ENCODE measurements around the gene GRID2. TPM values are rescaled to one million over a fixed set of nuclear protein-coding genes. Genes with fewer than 3 reads are reported as not detected.

The GRID2 gene
- polyA plus RNA-seq, 1 experiment: not detected

DNA sequence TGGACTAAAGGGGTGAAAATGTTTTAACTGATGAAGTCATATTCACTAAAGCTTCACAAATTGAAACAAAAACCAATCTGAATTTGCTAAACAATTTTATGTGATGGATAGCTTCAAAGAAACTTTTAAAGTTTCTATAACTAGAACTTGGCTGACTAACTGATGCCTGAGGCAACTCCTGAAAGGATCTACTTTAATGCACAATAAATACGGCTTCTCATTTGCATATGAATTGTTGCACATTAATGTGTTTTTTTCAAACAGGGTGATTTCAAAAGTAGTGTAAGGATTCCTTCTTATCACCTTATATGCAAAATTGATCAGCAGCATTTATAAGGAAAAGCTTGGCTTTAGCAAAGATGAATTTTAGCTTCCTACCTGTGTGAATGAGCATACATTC, 1466.4 kb downstream of the GRID2 start:
- ChIA-PET CTCF (no interaction called here), POLR2A (no interaction called here)

DNA sequence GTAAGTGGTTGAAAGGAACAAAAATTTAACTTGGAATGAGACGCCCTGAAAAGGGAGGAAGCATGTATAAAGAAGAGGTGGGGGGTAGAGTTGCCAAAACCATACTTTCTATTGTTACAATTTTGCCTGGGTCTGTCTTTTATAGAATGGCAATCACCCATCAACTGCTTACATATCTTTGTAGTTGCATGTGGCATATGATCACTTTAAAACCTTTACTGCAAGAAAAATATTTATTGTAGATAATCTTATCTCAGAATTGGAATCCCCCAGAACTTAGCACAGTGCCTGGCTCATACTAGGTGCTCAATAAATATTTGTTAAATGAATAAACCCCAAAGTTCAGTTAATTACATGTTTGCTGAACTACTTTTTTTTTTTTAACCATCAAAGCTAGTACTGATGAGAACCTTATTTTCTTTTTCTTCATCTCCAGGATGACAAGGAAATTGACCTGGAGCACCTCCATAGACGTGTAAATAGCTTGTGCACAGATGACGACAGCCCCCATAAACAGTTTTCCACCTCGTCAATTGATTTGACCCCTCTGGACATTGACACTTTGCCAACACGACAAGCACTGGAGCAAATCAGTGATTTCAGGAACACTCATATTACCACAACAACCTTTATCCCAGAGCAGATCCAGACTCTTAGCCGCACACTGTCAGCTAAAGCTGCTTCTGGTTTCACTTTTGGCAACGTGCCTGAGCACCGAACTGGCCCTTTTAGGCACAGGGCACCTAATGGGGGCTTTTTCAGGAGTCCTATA, 1468.1 kb downstream of the GRID2 start:
- DNase-seq (ENCODE audit: low read depth): no peak
- H3K27me3 ChIP-seq (ENCODE audit: control insufficient read depth, insufficient read depth, low read length): no peaks in the 10 kb centered on the region
- H3K4me3 ChIP-seq (ENCODE audit: low read depth, low read length): no peak overlapping the region
- POLR2A ChIA-PET: no interaction called here
- TF ChIP-seq, protein P1, sequence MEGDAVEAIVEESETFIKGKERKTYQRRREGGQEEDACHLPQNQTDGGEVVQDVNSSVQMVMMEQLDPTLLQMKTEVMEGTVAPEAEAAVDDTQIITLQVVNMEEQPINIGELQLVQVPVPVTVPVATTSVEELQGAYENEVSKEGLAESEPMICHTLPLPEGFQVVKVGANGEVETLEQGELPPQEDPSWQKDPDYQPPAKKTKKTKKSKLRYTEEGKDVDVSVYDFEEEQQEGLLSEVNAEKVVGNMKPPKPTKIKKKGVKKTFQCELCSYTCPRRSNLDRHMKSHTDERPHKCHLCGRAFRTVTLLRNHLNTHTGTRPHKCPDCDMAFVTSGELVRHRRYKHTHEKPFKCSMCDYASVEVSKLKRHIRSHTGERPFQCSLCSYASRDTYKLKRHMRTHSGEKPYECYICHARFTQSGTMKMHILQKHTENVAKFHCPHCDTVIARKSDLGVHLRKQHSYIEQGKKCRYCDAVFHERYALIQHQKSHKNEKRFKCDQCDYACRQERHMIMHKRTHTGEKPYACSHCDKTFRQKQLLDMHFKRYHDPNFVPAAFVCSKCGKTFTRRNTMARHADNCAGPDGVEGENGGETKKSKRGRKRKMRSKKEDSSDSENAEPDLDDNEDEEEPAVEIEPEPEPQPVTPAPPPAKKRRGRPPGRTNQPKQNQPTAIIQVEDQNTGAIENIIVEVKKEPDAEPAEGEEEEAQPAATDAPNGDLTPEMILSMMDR (IDR thresholded peaks at IDR 0.05; ENCODE audit: insufficient read depth, low read depth, low read length): no peak
- CTCF ChIA-PET: no interaction called here
- H3K36me3 ChIP-seq (ENCODE audit: control insufficient read depth, insufficient read depth, low read length): no peaks in the 10 kb centered on the region

More for the DNA sequence above, 1466.4 kb downstream of the GRID2 start:
- Histone ChIP-seq H3K4me3 (ENCODE audit: low read depth, low read length) (no peak overlapping the region), H3K36me3 (ENCODE audit: control insufficient read depth, insufficient read depth, low read length) (no peaks in the 10 kb centered on the region), H3K27me3 (ENCODE audit: control insufficient read depth, insufficient read depth, low read length) (no peaks in the 10 kb centered on the region)
- DNase-seq (ENCODE audit: low read depth): no peak
- TF ChIP-seq, protein P1 (IDR thresholded peaks at IDR 0.05; ENCODE audit: insufficient read depth, low read depth, low read length): no peak

DNA sequence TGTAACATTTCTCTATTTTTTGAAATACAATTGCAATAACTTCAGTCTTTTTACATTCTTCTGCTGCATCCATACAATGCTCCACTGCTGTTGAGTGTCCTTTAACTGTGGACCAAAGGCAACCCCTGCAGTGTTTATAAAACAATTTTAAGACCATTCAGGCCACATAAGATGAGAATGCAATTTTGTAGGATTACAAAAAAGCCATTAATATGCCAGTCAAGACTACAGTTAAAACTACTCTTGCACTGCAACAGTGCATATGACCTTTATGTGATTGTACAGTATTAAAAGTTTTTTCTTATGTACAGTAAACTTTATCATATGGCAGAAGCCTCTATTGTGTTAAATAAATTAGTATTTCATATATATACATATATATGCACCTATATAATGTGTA, 1469.1 kb downstream of the GRID2 start:
- ChIA-PET POLR2A (no interaction called here), CTCF (no interaction called here)
- Histone ChIP-seq H3K4me3 (ENCODE audit: low read depth, low read length) (no peak overlapping the region), H3K27me3 (ENCODE audit: control insufficient read depth, insufficient read depth, low read length) (no peaks in the 10 kb centered on the region), H3K36me3 (ENCODE audit: control insufficient read depth, insufficient read depth, low read length) (no peaks in the 10 kb centered on the region)
- TF ChIP-seq, protein P1 (IDR thresholded peaks at IDR 0.05; ENCODE audit: insufficient read depth, low read depth, low read length): no peak
- no peak for DNase-seq (ENCODE audit: low read depth)

- POLR2A ChIA-PET: no interaction called here
- H3K4me3 ChIP-seq (ENCODE audit: low read depth, low read length): no peak overlapping the region
- TF ChIP-seq, protein P1 (IDR thresholded peaks at IDR 0.05; ENCODE audit: insufficient read depth, low read depth, low read length): no peak
- DNase-seq (ENCODE audit: low read depth): no peak
- CTCF ChIA-PET: no interaction called here
- H3K36me3 ChIP-seq (ENCODE audit: control insufficient read depth, insufficient read depth, low read length): no peaks in the 10 kb centered on the region
- H3K27me3 ChIP-seq (ENCODE audit: control insufficient read depth, insufficient read depth, low read length): no peaks in the 10 kb centered on the region
Measured at GRCh38 chr4:93775551-93775950, 1471.8 kb downstream of the GRID2 start.

GRCh38 chr4:93776386-93777080, 1472.8 kb downstream of the GRID2 start:
- no peaks in the 10 kb centered on the region for H3K27me3 ChIP-seq (ENCODE audit: control insufficient read depth, insufficient read depth, low read length)
- TF ChIP-seq, protein P1 (IDR thresholded peaks at IDR 0.05; ENCODE audit: insufficient read depth, low read depth, low read length): no peak
- ChIA-PET CTCF (no interaction called here), POLR2A (no interaction called here)
- DNase-seq (ENCODE audit: low read depth): no peak
- H3K4me3 ChIP-seq (ENCODE audit: low read depth, low read length): no peak overlapping the region
- H3K36me3 ChIP-seq (ENCODE audit: control insufficient read depth, insufficient read depth, low read length): no peaks in the 10 kb centered on the region

Measured in BJ (cell line).